Left ventricle myocardium inferior (tissue), 1 donor: Measurements from ENCODE around the gene HPCAL1. TPM values are rescaled to one million over a fixed set of nuclear protein-coding genes. Genes with fewer than 3 reads are reported as not detected.

Experiments used
- DNase-seq: peaks from one replicate; pipeline ENCODE4 v3.0.0-alpha.2; 2020
- H3K27ac ChIP-seq: fragments of 200-600 bp; replicated peaks from 2 replicates; pipeline ENCODE4 v1.8.0; 2021
- H3K27me3 ChIP-seq: fragments of 200-600 bp; 2 replicates; pipeline ENCODE4 v1.8.0; 2021; ENCODE audit warnings: low read depth
- H3K36me3 ChIP-seq: fragments of 200-600 bp; 2 replicates; pipeline ENCODE4 v1.8.0; 2021
- H3K4me1 ChIP-seq: fragments of 200-600 bp; 2 replicates; pipeline ENCODE4 v1.8.0; 2021
- H3K4me3 ChIP-seq: fragments of 200-600 bp; 2 replicates; pipeline ENCODE4 v1.8.0; 2021; ENCODE audit warnings: mild to moderate bottlenecking, moderate library complexity
- H3K9me3 ChIP-seq: fragments of 200-600 bp; replicated peaks from 2 replicates; pipeline ENCODE4 v1.8.0; 2021
- intact Hi-C: fragments of 100-400 bp; cut with micrococcal nuclease; formaldehyde crosslinking; loops from one replicate; pipeline ENCODE4 v1.11.0; 2022
- total RNA-seq: library from RNA; stranded (reverse); fragmentation: NEBNext Ultra II Directional; extraction: Animal tissue kit (Norgen Biotek cat#: 25700); gene quantifications from one replicate; pipeline ENCODE4 v1.2.1, GENCODE V29; 2021
- TF ChIP-seq, protein P1 (sequence below): fragments of 200-600 bp; IDR thresholded peaks from 2 replicates; pipeline ENCODE4 v1.8.0; 2021; ENCODE audit warnings: antibody characterized with exemption, mild to moderate bottlenecking, borderline replicate concordance
- donor health status: DM: no; HTN: yes; CAD: no; lungs with severe emphysema.

HPCAL1 gene
- total RNA-seq, 1 donor from 2014 or later = 29.4 TPM

GRCh38 chr2:10271946-10272345 lies 30.8 kb upstream of the HPCAL1 start:
- intact Hi-C loops = no loop called here
- TF ChIP-seq, protein P1, sequence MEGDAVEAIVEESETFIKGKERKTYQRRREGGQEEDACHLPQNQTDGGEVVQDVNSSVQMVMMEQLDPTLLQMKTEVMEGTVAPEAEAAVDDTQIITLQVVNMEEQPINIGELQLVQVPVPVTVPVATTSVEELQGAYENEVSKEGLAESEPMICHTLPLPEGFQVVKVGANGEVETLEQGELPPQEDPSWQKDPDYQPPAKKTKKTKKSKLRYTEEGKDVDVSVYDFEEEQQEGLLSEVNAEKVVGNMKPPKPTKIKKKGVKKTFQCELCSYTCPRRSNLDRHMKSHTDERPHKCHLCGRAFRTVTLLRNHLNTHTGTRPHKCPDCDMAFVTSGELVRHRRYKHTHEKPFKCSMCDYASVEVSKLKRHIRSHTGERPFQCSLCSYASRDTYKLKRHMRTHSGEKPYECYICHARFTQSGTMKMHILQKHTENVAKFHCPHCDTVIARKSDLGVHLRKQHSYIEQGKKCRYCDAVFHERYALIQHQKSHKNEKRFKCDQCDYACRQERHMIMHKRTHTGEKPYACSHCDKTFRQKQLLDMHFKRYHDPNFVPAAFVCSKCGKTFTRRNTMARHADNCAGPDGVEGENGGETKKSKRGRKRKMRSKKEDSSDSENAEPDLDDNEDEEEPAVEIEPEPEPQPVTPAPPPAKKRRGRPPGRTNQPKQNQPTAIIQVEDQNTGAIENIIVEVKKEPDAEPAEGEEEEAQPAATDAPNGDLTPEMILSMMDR = no peak
- no peaks in the 10 kb centered on the region for H3K27me3 ChIP-seq

GRCh38 chr2:10272464-10272863 lies 30.2 kb upstream of the HPCAL1 start:
- peaks cover 16% of the 10 kb centered on the region for H3K4me1 ChIP-seq
- H3K27me3 ChIP-seq = no peaks in the 10 kb centered on the region
- intact Hi-C loops = no loop called here
- TF ChIP-seq, protein P1 = no peak
- H3K36me3 ChIP-seq = no peaks in the 10 kb centered on the region
- no peak for DNase-seq
- no peak overlapping the region for H3K4me3 ChIP-seq
- H3K9me3 ChIP-seq = no peaks in the 10 kb centered on the region
- no peak overlapping the region for H3K27ac ChIP-seq

More at GRCh38 chr2:10271946-10272345, 30.8 kb upstream of the HPCAL1 start:
- no peaks in the 10 kb centered on the region for H3K36me3 ChIP-seq
- H3K27ac ChIP-seq = no peak overlapping the region
- H3K9me3 ChIP-seq = no peaks in the 10 kb centered on the region
- H3K4me1 ChIP-seq = peaks cover 16% of the 10 kb centered on the region
- no peak overlapping the region for H3K4me3 ChIP-seq
- DNase-seq = no peak

DNA sequence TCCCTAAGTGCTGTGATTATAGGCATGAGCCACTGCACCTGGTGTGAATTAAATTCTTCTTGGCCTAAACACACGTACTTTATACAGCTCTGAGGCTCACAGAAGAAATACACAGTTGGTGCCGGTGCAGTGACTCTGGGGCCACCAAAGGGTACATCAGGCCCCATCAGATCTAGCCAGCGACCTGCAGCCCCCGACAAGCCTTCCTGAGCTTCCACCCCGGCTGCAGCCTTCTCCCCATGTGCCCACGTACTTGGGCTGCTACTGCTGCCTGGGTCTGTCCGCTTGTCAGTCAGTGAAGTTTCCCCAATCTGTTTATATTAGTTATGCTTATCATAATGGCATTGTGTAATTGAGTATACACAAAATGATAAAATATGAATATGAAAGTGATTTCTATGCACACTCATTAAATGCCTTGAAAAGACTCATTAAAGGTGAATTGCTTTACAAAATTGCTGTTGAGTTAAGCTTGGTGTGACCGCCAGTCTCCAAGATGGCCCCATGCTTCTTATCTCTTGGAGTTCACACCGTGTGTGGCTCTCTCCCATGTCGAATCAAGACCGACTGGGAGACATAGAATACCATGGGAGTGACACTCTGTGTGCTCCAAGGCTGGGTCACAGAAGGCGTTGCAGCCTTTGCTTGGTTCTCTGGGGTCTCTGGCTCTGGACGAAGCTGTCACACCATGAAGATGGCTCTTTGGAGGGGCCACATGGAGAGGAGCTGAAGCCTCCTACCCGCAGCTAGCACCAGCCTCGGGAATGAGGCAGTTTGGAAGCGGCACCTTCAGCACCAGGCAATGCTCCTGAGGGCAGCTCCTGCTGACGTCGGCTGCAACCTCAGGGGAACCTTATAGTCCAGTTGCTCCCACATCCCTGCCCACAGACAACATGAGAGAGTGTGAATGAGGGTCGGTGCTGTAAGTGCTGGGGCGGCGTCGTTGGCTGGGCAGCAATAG lies 29.2 kb upstream of the HPCAL1 start:
- Histone ChIP-seq H3K4me1 (peaks cover 10% of the 10 kb centered on the region), H3K27me3 (no peaks in the 10 kb centered on the region), H3K36me3 (no peaks in the 10 kb centered on the region), H3K4me3 (no peak overlapping the region), H3K27ac (no peak overlapping the region), H3K9me3 (no peaks in the 10 kb centered on the region)
- intact Hi-C loops = no loop called here
- TF ChIP-seq, protein P1 = no peak
- no peak for DNase-seq

GRCh38 chr2:10274376-10274775 lies 28.3 kb upstream of the HPCAL1 start:
- H3K27me3 ChIP-seq = no peaks in the 10 kb centered on the region
- TF ChIP-seq, protein P1 = no peak
- H3K4me1 ChIP-seq = peaks cover 10% of the 10 kb centered on the region
- H3K27ac ChIP-seq = no peak overlapping the region
- H3K36me3 ChIP-seq = no peaks in the 10 kb centered on the region
- H3K9me3 ChIP-seq = no peaks in the 10 kb centered on the region
- DNase-seq = no peak
- intact Hi-C loops = no loop called here
- no peak overlapping the region for H3K4me3 ChIP-seq

DNA sequence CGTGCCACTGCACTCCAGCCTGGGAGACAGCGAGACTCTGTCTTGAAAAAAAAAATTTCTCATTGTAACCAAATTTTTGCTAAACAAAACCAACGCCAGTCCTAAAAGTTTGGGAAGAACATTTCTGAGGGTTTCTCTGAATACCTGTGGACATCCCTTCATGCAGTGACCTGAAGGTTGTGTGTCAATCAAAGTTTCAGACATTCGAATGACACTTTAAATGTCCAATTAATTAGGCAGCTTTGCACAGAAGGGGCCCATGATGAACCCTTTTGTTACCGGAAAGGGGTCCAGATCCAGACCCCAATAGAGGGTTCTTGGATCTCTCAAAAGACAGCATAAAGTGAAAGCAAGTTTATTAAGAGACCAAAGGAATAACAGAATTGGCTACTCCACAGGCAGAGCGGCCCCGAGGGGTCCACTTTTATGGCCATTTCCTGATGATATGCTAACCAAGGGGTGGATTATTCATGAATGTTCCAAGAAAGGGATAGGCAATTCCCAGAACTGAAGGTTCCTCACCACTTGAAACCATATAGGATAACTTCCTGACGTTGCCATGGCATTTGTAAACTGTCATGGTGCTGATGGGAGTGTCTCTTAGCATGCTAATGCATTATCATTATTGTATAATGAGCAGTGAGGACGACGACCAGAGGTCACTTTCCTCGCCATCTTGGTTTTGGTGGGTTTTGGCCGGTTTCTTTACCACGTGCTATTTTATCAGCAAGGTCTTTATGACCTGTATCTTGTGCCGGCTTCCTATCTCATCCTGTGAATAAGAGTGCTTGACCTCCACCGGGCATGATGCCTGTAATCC lies 27.5 kb upstream of the HPCAL1 start:
- H3K27ac ChIP-seq = no peak overlapping the region
- no peaks in the 10 kb centered on the region for H3K36me3 ChIP-seq
- H3K4me3 ChIP-seq = no peak overlapping the region
- no peaks in the 10 kb centered on the region for H3K27me3 ChIP-seq
- DNase-seq = no peak
- intact Hi-C loops = no loop called here
- no peaks in the 10 kb centered on the region for H3K9me3 ChIP-seq
- TF ChIP-seq, protein P1 = no peak
- H3K4me1 ChIP-seq = peaks cover 8% of the 10 kb centered on the region
